Endothelial cell of umbilical vein (primary cell): ENCODE data around the gene DUSP2. TPM values are rescaled to one million over a fixed set of nuclear protein-coding genes. Genes with fewer than 3 reads are reported as not detected.

Experiments
- BruUV-seq: library from RNA; stranded (reverse); fragments of 400-500 nt; replicated peaks from 2 replicates; lab custom pipeline; 2021; lab: Mats Ljungman, UMichigan
- CTCF ChIA-PET: fragments of 300-600, 350-600 bp; sonication (Branson Sonifier 250); formaldehyde crosslinking; loops from one replicate; lab custom pipeline; 2021; ENCODE audit warnings: antibody characterized with exemption, inconsistent platforms; lab: Charles Lee
- POLR2A ChIA-PET: fragments of 300-600, 350-600 bp; sonication (Branson Sonifier 250); formaldehyde crosslinking; loops from one replicate; lab custom pipeline; 2021; ENCODE audit warnings: antibody characterized with exemption, inconsistent platforms; lab: Charles Lee
- DNase-seq: peaks from one replicate; pipeline ENCODE4 v3.0.0-alpha.2; 2011; ENCODE audit warnings: low read depth, low spot score
- FAIRE-seq: peaks from 2 replicates; lab custom pipeline; 2011; peaks lifted over from hg19 to GRCh38; lab: Jason Lieb, UNC
- H2AFZ ChIP-seq: 2 replicates; pipeline ENCODE4 v1.6.0; 2012; ENCODE audit warnings: low read depth, low read length, control low read depth, inconsistent platforms
- H3K27ac ChIP-seq: 2 replicates; pipeline ENCODE4 v1.5.1; 2011; ENCODE audit warnings: low read depth, mild to moderate bottlenecking, control low read depth, low read length, moderate library complexity; ENCODE audit not compliant: insufficient read depth
- H3K27me3 ChIP-seq, 2 experiments: 2 replicates each; pipeline versions ENCODE4 v1.6.0 to v1.6.1; 2011; ENCODE audit warnings: low read length in 2 of 2, mixed read lengths in 1 of 2; ENCODE audit not compliant: control insufficient read depth in 2 of 2, insufficient read depth in 2 of 2
- H3K36me3 ChIP-seq, 2 experiments: 2 replicates in 1 of 2; 3 replicates in 1 of 2; pipeline ENCODE4 v1.5.1; 2011; ENCODE audit warnings: low read length in 2 of 2, mild to moderate bottlenecking in 1 of 2, moderate library complexity in 1 of 2; ENCODE audit not compliant: control insufficient read depth in 2 of 2, insufficient read depth in 2 of 2; ENCODE audit errors: extremely low read depth in 1 of 2
- H3K4me1 ChIP-seq: 3 replicates; pipeline ENCODE4 v1.5.1; 2011; ENCODE audit warnings: mild to moderate bottlenecking, low read length; ENCODE audit not compliant: control insufficient read depth, insufficient read depth; ENCODE audit errors: extremely low read depth
- H3K4me2 ChIP-seq: 2 replicates; pipeline ENCODE4 v1.6.1; 2011; ENCODE audit warnings: low read length, control low read depth, mixed read lengths; ENCODE audit not compliant: insufficient read depth
- H3K4me3 ChIP-seq, 3 experiments: fragments of 200-600 bp in 1 of 3; sonication (generic), shearing (Covaris generic) in 1 of 3; replicated peaks in 1 of 3; 2 replicates each; pipeline ENCODE4 v1.5.1; 2011 to 2016; ENCODE audit warnings: control low read depth in 3 of 3, low read length in 3 of 3, mild to moderate bottlenecking in 2 of 3, inconsistent platforms in 1 of 3, low read depth in 1 of 3, moderate library complexity in 1 of 3; ENCODE audit not compliant: insufficient read depth in 1 of 3
- H3K79me2 ChIP-seq: 2 replicates; pipeline ENCODE4 v1.6.0; 2012; ENCODE audit warnings: low read length, inconsistent platforms; ENCODE audit not compliant: control insufficient read depth, insufficient read depth
- H3K9ac ChIP-seq: replicated peaks from 2 replicates; pipeline ENCODE3; 2011; ENCODE audit warnings: low read length, control low read depth; ENCODE audit not compliant: insufficient read depth; ENCODE audit errors: extremely low read depth
- H3K9me1 ChIP-seq: replicated peaks from 3 replicates; pipeline ENCODE4 v1.6.0; 2011; ENCODE audit warnings: mild to moderate bottlenecking, low read length; ENCODE audit not compliant: control insufficient read depth, insufficient read depth; ENCODE audit errors: extremely low read depth
- H3K9me3 ChIP-seq: replicated peaks from 2 replicates; pipeline ENCODE4 v1.5.1; 2012; ENCODE audit warnings: low read length, inconsistent platforms; ENCODE audit not compliant: control insufficient read depth, insufficient read depth
- H4K20me1 ChIP-seq: replicated peaks from 2 replicates; pipeline ENCODE3; 2011; ENCODE audit warnings: mild to moderate bottlenecking, low read length; ENCODE audit not compliant: control insufficient read depth, insufficient read depth; ENCODE audit errors: extremely low read depth
- EZH2 ChIP-seq: IDR thresholded peaks from 2 replicates; pipeline ENCODE4 v1.6.1; 2012; ENCODE audit warnings: borderline replicate concordance, low read depth, mild to moderate bottlenecking, moderate library complexity, low read length, inconsistent platforms; ENCODE audit not compliant: severe bottlenecking
- FOS ChIP-seq: IDR thresholded peaks from 2 replicates; pipeline ENCODE4 v1.6.1; 2011; ENCODE audit warnings: mild to moderate bottlenecking, low read length, moderate library complexity, borderline replicate concordance; ENCODE audit not compliant: insufficient read depth
- GATA2 ChIP-seq: IDR thresholded peaks from 2 replicates; pipeline ENCODE4 v1.7.0; 2011; ENCODE audit warnings: low read depth, mild to moderate bottlenecking, moderate library complexity, mixed read lengths, low read length; ENCODE audit not compliant: insufficient read length, insufficient read depth
- JUN ChIP-seq: IDR thresholded peaks from 2 replicates; pipeline ENCODE4 v1.6.1; 2011; ENCODE audit warnings: borderline replicate concordance, low read depth; ENCODE audit not compliant: insufficient read length, insufficient read depth
- MYC ChIP-seq: IDR thresholded peaks from one replicate; pipeline ENCODE4 v1.6.1; 2011; ENCODE audit warnings: mild to moderate bottlenecking, low read depth, low read length
- POLR2A ChIP-seq: IDR thresholded peaks from 2 replicates; pipeline ENCODE4 v1.6.1; 2012; ENCODE audit warnings: low read depth, mild to moderate bottlenecking, control low read depth, low read length
- POLR2AphosphoS5 ChIP-seq: IDR thresholded peaks from 2 replicates; pipeline ENCODE4 v1.6.1; 2012; ENCODE audit warnings: low read depth, mild to moderate bottlenecking, control low read depth, low read length, moderate library complexity; ENCODE audit not compliant: insufficient read depth
- dilution Hi-C: fragments of 300-500 bp; cut with MboI; formaldehyde crosslinking; loops from one replicate; pipeline ENCODE4 v1.15.0; 2019; ENCODE audit warnings: low sequenced_read_pairs; ENCODE audit not compliant: extremely low pct_ligation_motif_present
- intact Hi-C: fragments of 100-400 bp; cut with micrococcal nuclease; formaldehyde crosslinking; loops from one replicate; pipeline ENCODE4 v1.10.0; 2022
- polyA plus RNA-seq, 4 experiments: library from polyadenylated mRNA; depleted of rRNA in 3 of 4; stranded (reverse) in 3 of 4; unstranded in 1 of 4; fragments of >200 nt; gene quantifications; 2 replicates each; pipeline versions ENCODE4 v1.2.1 to v1.2.3, GENCODE V29; 2011 to 2012; ENCODE audit warnings: missing spikeins in 1 of 4
- total RNA-seq: library from RNA; stranded (reverse); gene quantifications from 2 replicates; pipeline ENCODE4 v1.2.3, GENCODE V29; 2021
- TF ChIP-seq, protein P1 (sequence below), 2 donors: IDR thresholded peaks; 1 replicate in 1 of 2; 2 replicates in 1 of 2; pipeline ENCODE4 v1.5.1; 2011; ENCODE audit warnings: low read length in 2 of 2, mild to moderate bottlenecking in 2 of 2, moderate library complexity in 2 of 2, control low read depth in 1 of 2, inconsistent platforms in 1 of 2, low read depth in 1 of 2; ENCODE audit not compliant: insufficient read depth in 1 of 2; ENCODE audit errors: extremely low read depth in 1 of 2
- TF ChIP-seq, protein P2 (sequence below): IDR thresholded peaks from 2 replicates; pipeline ENCODE4 v1.6.1; 2011; ENCODE audit not compliant: insufficient read depth, insufficient read length

Gene DUSP2
- total and polyA plus RNA-seq, 2 donors (not counting 3 experiments of a cell fraction or from before 2014, with no cell fraction given) = 0.33 TPM

DNA sequence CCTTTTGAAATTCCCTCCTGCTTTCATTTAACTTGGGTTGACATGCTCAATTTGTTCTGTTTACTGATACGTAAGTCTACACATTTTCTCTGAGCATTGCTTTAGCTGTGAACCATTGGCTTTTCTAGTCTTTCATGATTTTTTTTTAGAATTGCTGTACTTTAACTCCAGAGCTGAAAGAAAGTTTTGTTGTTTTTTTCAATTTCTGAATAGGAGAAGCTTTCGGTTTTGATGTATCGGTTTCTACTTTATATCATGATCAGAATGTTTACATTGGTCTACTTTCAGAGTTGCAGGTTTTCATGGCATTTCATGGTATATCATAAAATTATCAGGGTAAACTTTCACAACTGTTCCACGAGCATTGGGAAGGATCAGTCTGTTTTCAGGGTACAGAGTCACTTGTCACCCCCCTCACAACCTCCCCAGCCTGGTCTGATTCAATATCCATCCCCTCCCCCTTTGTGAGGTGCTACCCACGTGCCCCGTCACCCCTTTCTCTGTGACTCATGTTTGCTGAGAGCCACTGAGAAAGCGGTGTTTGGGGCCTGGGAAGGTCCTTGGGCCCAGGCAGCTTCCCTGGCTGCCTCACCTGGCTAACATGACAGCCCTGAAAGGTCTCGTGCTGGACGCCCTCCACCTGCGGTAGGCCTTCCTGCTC, 14.0 kb downstream of the DUSP2 start:
- Histone ChIP-seq H3K27ac (no peak overlapping the region), H3K27me3 (peaks cover 0 to 3% of the 10 kb centered on the region in 2 experiments), H3K79me2 (no peaks in the 10 kb centered on the region), H3K36me3 (no peaks in the 10 kb centered on the region), H3K4me2 (no peak overlapping the region), H3K4me3 (no peak overlapping the region), H3K9me1 (no peaks in the 10 kb centered on the region), H4K20me1 (no peaks in the 10 kb centered on the region), H2AFZ (no peak overlapping the region), H3K9me3 (no peaks in the 10 kb centered on the region), H3K4me1 (no peaks in the 10 kb centered on the region), H3K9ac (no peak overlapping the region)
- intact Hi-C loops = no loop called here
- BruUV-seq = no TSS peak
- DNase-seq = no peak
- dilution Hi-C loops = no loop called here
- POLR2A ChIA-PET = no interaction called here
- TF ChIP-seq EZH2 (no peak), POLR2AphosphoS5 (no peak), MYC (no peak), JUN (no peak), POLR2A (no peak), FOS (no peak), GATA2 (no peak)
- TF ChIP-seq, protein P1, sequence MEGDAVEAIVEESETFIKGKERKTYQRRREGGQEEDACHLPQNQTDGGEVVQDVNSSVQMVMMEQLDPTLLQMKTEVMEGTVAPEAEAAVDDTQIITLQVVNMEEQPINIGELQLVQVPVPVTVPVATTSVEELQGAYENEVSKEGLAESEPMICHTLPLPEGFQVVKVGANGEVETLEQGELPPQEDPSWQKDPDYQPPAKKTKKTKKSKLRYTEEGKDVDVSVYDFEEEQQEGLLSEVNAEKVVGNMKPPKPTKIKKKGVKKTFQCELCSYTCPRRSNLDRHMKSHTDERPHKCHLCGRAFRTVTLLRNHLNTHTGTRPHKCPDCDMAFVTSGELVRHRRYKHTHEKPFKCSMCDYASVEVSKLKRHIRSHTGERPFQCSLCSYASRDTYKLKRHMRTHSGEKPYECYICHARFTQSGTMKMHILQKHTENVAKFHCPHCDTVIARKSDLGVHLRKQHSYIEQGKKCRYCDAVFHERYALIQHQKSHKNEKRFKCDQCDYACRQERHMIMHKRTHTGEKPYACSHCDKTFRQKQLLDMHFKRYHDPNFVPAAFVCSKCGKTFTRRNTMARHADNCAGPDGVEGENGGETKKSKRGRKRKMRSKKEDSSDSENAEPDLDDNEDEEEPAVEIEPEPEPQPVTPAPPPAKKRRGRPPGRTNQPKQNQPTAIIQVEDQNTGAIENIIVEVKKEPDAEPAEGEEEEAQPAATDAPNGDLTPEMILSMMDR (IDR thresholded peaks at IDR 0.05; ENCODE audit: extremely low read depth in 1 of 2, insufficient read depth in 1 of 2, low read depth in 1 of 2, low read length in 2 of 2) = no peak
- TF ChIP-seq, protein P2, sequence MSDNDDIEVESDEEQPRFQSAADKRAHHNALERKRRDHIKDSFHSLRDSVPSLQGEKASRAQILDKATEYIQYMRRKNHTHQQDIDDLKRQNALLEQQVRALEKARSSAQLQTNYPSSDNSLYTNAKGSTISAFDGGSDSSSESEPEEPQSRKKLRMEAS = no peak
- FAIRE-seq = no peak
- CTCF ChIA-PET = interaction anchor here (1.1 kb wide), 1 partner anchor 14 kb away, joined by 4 read pairs; no protein-coding TSS in a partner anchor
